PC-9 (cell line): ENCODE measurements around the gene TSNAX.

ENCODE experiments used
- EZH2 ChIP-seq: fragments of 200-600 bp; sonication (generic); IDR thresholded peaks from 2 replicates; pipeline ENCODE4 v1.8.0; 2017; ENCODE audit warnings: antibody characterized with exemption, low read depth
- TF ChIP-seq, protein P1 (sequence below): fragments of 200-600 bp; sonication (generic); conservative IDR thresholded peaks from 2 replicates; pipeline ENCODE4 v1.6.1; 2017; ENCODE audit warnings: mixed run types, antibody characterized with exemption, mild to moderate bottlenecking, moderate library complexity

DNA sequence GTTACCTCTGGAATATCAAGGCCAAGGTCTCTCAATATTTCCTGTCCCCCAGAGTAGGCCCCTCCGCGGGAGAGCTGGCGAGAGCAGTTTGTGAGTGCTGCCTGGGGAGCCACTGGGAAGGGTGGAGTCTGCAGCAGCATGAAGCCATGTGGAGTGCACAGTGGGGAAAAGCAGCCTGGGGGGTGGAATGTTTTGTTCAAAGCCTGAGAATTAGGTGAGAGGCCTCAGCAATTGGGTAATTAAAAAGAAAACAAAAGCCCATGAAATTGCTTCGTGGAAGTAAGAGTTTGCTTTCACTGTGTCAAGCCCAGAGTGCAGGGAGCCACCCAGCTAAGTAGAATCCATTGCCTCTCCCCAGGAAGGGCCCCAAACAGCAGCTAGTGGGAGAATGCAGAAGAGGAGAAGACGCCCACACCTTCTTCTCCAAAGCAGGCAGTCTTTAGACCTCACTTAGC, 67.9 kb downstream of the TSNAX start:
- TF ChIP-seq, protein P1, sequence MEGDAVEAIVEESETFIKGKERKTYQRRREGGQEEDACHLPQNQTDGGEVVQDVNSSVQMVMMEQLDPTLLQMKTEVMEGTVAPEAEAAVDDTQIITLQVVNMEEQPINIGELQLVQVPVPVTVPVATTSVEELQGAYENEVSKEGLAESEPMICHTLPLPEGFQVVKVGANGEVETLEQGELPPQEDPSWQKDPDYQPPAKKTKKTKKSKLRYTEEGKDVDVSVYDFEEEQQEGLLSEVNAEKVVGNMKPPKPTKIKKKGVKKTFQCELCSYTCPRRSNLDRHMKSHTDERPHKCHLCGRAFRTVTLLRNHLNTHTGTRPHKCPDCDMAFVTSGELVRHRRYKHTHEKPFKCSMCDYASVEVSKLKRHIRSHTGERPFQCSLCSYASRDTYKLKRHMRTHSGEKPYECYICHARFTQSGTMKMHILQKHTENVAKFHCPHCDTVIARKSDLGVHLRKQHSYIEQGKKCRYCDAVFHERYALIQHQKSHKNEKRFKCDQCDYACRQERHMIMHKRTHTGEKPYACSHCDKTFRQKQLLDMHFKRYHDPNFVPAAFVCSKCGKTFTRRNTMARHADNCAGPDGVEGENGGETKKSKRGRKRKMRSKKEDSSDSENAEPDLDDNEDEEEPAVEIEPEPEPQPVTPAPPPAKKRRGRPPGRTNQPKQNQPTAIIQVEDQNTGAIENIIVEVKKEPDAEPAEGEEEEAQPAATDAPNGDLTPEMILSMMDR = no peak
- TF ChIP-seq EZH2 = no peak
